ENCODE data around the gene PTP4A1. TPM values are rescaled to one million over a fixed set of nuclear protein-coding genes. Genes with fewer than 3 reads are reported as not detected.

PTP4A1 gene
- total and polyA plus RNA-seq, 2 of the 13 experiments (the other 11 are each of a cell fraction or from before 2014, with no cell fraction given): 141 to 376 TPM

- TF ChIP-seq HIVEP1 (CRISPR knock-in tag; IDR thresholded peaks at IDR 0.05): peak; percentile 77; the same call in 1 of the 2 replicates
- TF ChIP-seq E2F2 (CRISPR knock-in tag; IDR thresholded peaks at IDR 0.05; ENCODE audit: borderline replicate concordance): no peak
- peak; percentile 24 for TF ChIP-seq SP5 (CRISPR knock-in tag; IDR thresholded peaks at IDR 0.05; ENCODE audit: borderline replicate concordance, low read depth)
- TF ChIP-seq ZFP41 (CRISPR knock-in tag; IDR thresholded peaks at IDR 0.05; ENCODE audit: borderline replicate concordance): peak; percentile 42; the same call in 1 of the 2 replicates
- peak; percentile 94 for TF ChIP-seq CAMTA2 (CRISPR knock-in tag; IDR thresholded peaks at IDR 0.05; ENCODE audit: borderline replicate concordance)
- no peak for TF ChIP-seq ATF2 (CRISPR knock-in tag; IDR thresholded peaks at IDR 0.05)
- no peak for TF ChIP-seq XBP1 (CRISPR knock-in tag; IDR thresholded peaks at IDR 0.05)
- no peak for TF ChIP-seq TERF1 (CRISPR knock-in tag; IDR thresholded peaks at IDR 0.05)
- no peak for TF ChIP-seq ZNF367 (CRISPR knock-in tag; IDR thresholded peaks at IDR 0.05; ENCODE audit: borderline replicate concordance)
- TF ChIP-seq MEF2D (CRISPR knock-in tag; IDR thresholded peaks at IDR 0.05): 0 out of 2 replicates have a peak, but pooled peaks have one; percentile 63
- no peak for TF ChIP-seq ZNF576 (CRISPR knock-in tag; IDR thresholded peaks at IDR 0.05)
- no peak for TF ChIP-seq KDM6A (CRISPR knock-in tag; IDR thresholded peaks at IDR 0.05; ENCODE audit: low read depth)
- TF ChIP-seq, protein P1, sequence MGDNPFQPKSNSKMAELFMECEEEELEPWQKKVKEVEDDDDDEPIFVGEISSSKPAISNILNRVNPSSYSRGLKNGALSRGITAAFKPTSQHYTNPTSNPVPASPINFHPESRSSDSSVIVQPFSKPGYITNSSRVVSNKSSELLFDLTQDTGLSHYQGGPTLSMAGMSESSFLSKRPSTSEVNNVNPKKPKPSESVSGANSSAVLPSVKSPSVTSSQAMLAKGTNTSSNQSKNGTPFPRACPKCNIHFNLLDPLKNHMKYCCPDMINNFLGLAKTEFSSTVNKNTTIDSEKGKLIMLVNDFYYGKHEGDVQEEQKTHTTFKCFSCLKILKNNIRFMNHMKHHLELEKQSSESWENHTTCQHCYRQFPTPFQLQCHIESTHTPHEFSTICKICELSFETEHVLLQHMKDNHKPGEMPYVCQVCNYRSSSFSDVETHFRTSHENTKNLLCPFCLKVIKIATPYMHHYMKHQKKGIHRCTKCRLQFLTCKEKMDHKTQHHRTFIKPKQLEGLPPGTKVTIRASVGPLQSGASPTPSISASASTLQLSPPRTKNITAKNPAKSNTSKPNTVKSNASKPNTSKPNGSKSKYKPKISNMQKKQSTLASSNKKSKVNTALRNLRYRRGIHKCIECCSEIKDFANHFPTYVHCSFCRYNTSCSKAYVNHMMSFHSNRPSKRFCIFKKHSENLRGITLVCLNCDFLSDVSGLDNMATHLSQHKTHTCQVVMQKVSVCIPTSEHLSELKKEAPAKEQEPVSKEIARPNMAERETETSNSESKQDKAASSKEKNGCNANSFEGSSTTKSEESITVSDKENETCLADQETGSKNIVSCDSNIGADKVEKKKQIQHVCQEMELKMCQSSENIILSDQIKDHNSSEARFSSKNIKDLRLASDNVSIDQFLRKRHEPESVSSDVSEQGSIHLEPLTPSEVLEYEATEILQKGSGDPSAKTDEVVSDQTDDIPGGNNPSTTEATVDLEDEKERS (CRISPR knock-in tag; IDR thresholded peaks at IDR 0.05): no peak
- TF ChIP-seq, protein P2, sequence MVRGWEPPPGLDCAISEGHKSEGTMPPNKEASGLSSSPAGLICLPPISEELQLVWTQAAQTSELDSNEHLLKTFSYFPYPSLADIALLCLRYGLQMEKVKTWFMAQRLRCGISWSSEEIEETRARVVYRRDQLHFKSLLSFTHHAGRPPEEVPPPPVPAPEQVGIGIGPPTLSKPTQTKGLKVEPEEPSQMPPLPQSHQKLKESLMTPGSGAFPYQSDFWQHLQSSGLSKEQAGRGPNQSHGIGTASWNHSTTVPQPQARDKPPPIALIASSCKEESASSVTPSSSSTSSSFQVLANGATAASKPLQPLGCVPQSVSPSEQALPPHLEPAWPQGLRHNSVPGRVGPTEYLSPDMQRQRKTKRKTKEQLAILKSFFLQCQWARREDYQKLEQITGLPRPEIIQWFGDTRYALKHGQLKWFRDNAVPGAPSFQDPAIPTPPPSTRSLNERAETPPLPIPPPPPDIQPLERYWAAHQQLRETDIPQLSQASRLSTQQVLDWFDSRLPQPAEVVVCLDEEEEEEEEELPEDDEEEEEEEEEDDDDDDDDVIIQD (CRISPR knock-in tag; IDR thresholded peaks at IDR 0.05; ENCODE audit: low read depth): peak; percentile 79; the same call in 1 of the 2 replicates
- no peak for TF ChIP-seq KLF9 (CRISPR knock-in tag; IDR thresholded peaks at IDR 0.05; ENCODE audit: low read depth)
- no peak for TF ChIP-seq TCF7 (IDR thresholded peaks at IDR 0.05; ENCODE audit: low read depth)
- no peak for TF ChIP-seq ZNF33A (CRISPR knock-in tag; IDR thresholded peaks at IDR 0.05; ENCODE audit: borderline replicate concordance)
- no peak; the same call in none of the 2 replicates for TF ChIP-seq ZFY (CRISPR knock-in tag; IDR thresholded peaks at IDR 0.05)
- TF ChIP-seq HOXA7 (CRISPR knock-in tag; IDR thresholded peaks at IDR 0.05): peak; percentile 92
- no peak for TF ChIP-seq CENPX (CRISPR knock-in tag; IDR thresholded peaks at IDR 0.05)
- TF ChIP-seq ZFP36 (IDR thresholded peaks at IDR 0.05; ENCODE audit: borderline replicate concordance, low read depth, low read length, partially characterized antibody): no peak
Observed at GRCh38 chr6:63572044-63572746, at the start of gene PTP4A1, which contains the start of gene LOC128125822 (continued).
